Measurements from ENCODE around the gene CD79A.

The CD79A gene

GRCh38 chr19:41917676-41918075 is 40.6 kb downstream of the CD79A start:
- no peak for DNase-seq

- no peak for DNase-seq
Measured at GRCh38 chr19:41918095-41918494, 41.0 kb downstream of the CD79A start.

- no peak for DNase-seq
Measured at GRCh38 chr19:41918653-41919244, 41.7 kb downstream of the CD79A start.

- DNase-seq = no peak
Measured at GRCh38 chr19:41919948-41920712, 43.1 kb downstream of the CD79A start.

GRCh38 chr19:41920882-41921576 is 44.0 kb downstream of the CD79A start:
- no peak for DNase-seq

GRCh38 chr19:41921577-41922576 is 44.8 kb downstream of the CD79A start:
- no peak for DNase-seq

GRCh38 chr19:41922585-41922984 is 45.5 kb downstream of the CD79A start:
- no peak for DNase-seq

GRCh38 chr19:41923045-41923788 is 46.1 kb downstream of the CD79A start:
- no peak for DNase-seq

- DNase-seq = no peak
Measured at GRCh38 chr19:41924151-41925145, 47.4 kb downstream of the CD79A start.

- no peak for DNase-seq
Measured at GRCh38 chr19:41925208-41926003, 48.3 kb downstream of the CD79A start.

- no peak for DNase-seq
Measured at GRCh38 chr19:41926028-41926762, 49.1 kb downstream of the CD79A start.

GRCh38 chr19:41926763-41927496 is 49.9 kb downstream of the CD79A start:
- no peak for DNase-seq

- no peak for DNase-seq
Measured at GRCh38 chr19:41927497-41928192, 50.6 kb downstream of the CD79A start.

GRCh38 chr19:41928221-41928683 is 51.2 kb downstream of the CD79A start, which contains the start of gene ERFL:
Gene ERFL (minus strand): TSS chr19:41928449. CDS start chr19:41912919, 15,530 bp downstream.
- no peak for DNase-seq

GRCh38 chr19:41928754-41929535 is 51.9 kb downstream of the CD79A start:
- no peak for DNase-seq
